Ishikawa (cell line): ENCODE measurements around the gene KREMEN1.

Experiments
- CEBPB ChIP-seq: IDR thresholded peaks from 2 replicates; pipeline ENCODE4 v1.6.1; 2012
- CREB1 ChIP-seq: IDR thresholded peaks from 2 replicates; pipeline ENCODE4 v1.6.1; 2012; ENCODE audit warnings: low read depth
- EGR1 ChIP-seq: IDR thresholded peaks from 2 replicates; pipeline ENCODE4 v1.6.1; 2012
- EP300 ChIP-seq: IDR thresholded peaks from 2 replicates; pipeline ENCODE4 v1.6.1; 2012; ENCODE audit warnings: borderline replicate concordance
- FOXM1 ChIP-seq: IDR thresholded peaks from 2 replicates; pipeline ENCODE4 v1.6.1; 2012; ENCODE audit warnings: low read depth, borderline replicate concordance
- MAX ChIP-seq: IDR thresholded peaks from 2 replicates; pipeline ENCODE4 v1.6.1; 2012
- NFIC ChIP-seq: IDR thresholded peaks from 2 replicates; pipeline ENCODE4 v1.6.1; 2012
- RAD21 ChIP-seq: IDR thresholded peaks from 2 replicates; pipeline ENCODE4 v1.6.1; 2012; ENCODE audit warnings: low read depth
- REST ChIP-seq: IDR thresholded peaks from 2 replicates; pipeline ENCODE4 v1.6.1; 2012; ENCODE audit warnings: low read depth, mild to moderate bottlenecking
- TAF1 ChIP-seq: IDR thresholded peaks from 2 replicates; pipeline ENCODE4 v1.6.1; 2012; ENCODE audit warnings: low read depth, mild to moderate bottlenecking
- TCF12 ChIP-seq: IDR thresholded peaks from 2 replicates; pipeline ENCODE4 v1.6.1; 2012; ENCODE audit warnings: low read depth
- TEAD4 ChIP-seq: IDR thresholded peaks from 2 replicates; pipeline ENCODE4 v1.6.1; 2012
- USF1 ChIP-seq: IDR thresholded peaks from 2 replicates; pipeline ENCODE4 v1.6.1; 2012
- YY1 ChIP-seq: IDR thresholded peaks from 2 replicates; pipeline ENCODE4 v1.6.1; 2012; ENCODE audit warnings: low read depth
- ZBTB7A ChIP-seq: IDR thresholded peaks from 2 replicates; pipeline ENCODE4 v1.6.1; 2012; ENCODE audit warnings: low read depth

KREMEN1 gene

GRCh38 chr22:29125844-29126243, 53.0 kb downstream of the KREMEN1 start:
- TF ChIP-seq TCF12 (no peak), EGR1 (no peak), USF1 (no peak), TAF1 (no peak), YY1 (no peak), NFIC (no peak), EP300 (no peak), MAX (no peak), ZBTB7A (no peak), RAD21 (no peak), FOXM1 (no peak), CREB1 (no peak), TEAD4 (no peak), CEBPB (no peak), REST (no peak)

GRCh38 chr22:29126670-29127395, 54.0 kb downstream of the KREMEN1 start:
- no peak for TF ChIP-seq TEAD4
- no peak for TF ChIP-seq MAX
- TF ChIP-seq YY1, result no peak

- no peak for TF ChIP-seq RAD21
- no peak for TF ChIP-seq TEAD4
- TF ChIP-seq CREB1, result no peak
- no peak for TF ChIP-seq CEBPB
Observed at GRCh38 chr22:29128891-29129807, 56.3 kb downstream of the KREMEN1 start.

GRCh38 chr22:29129808-29130140, 56.9 kb downstream of the KREMEN1 start:
- no peak for TF ChIP-seq TCF12
- no peak for TF ChIP-seq EGR1
- no peak for TF ChIP-seq YY1
- TF ChIP-seq TAF1, result no peak
- TF ChIP-seq USF1, result no peak
- no peak for TF ChIP-seq TEAD4
- TF ChIP-seq NFIC, result no peak
- TF ChIP-seq ZBTB7A, result no peak
- no peak for TF ChIP-seq EP300
- TF ChIP-seq FOXM1, result no peak
- TF ChIP-seq MAX, result no peak
- no peak for TF ChIP-seq REST
- TF ChIP-seq CEBPB, result no peak

GRCh38 chr22:29130476-29130875, 57.6 kb downstream of the KREMEN1 start:
- TF ChIP-seq CREB1, result no peak
- TF ChIP-seq EGR1, result no peak
- no peak for TF ChIP-seq ZBTB7A
- TF ChIP-seq NFIC, result no peak
- no peak for TF ChIP-seq RAD21
- TF ChIP-seq MAX, result no peak
- TF ChIP-seq REST, result no peak
- TF ChIP-seq CEBPB, result no peak
- no peak for TF ChIP-seq YY1
- TF ChIP-seq TEAD4, result no peak
- no peak for TF ChIP-seq USF1
- TF ChIP-seq TAF1, result no peak
